Stimulated activated CD4-positive, alpha-beta T cell treated with anti-CD3 and anti-CD28 coated beads, Interleukin-4, amount 100 ng/mL, for 4 hours (primary cell): Measurements from ENCODE around the gene ROM1.
A peak's percentile ranks its signal among the peaks of the same experiment; 100 is the strongest.

Experiments
- DNase-seq, 2 experiments: peaks; one replicate each; pipeline ENCODE4 v3.0.0-alpha.2; 2020

Gene ROM1

GRCh38 chr11:62588966-62589637 lies 24.0 kb upstream of the ROM1 start:
- DNase-seq: no peak

GRCh38 chr11:62591448-62592145 lies 21.5 kb upstream of the ROM1 start, which contains the start of gene TUT1:
Gene TUT1, minus strand, starts transcription at chr11:62591523. Its CDS starts 38 bp downstream, at chr11:62591485.
- DNase-seq: peak; percentile 85 to 96

DNA sequence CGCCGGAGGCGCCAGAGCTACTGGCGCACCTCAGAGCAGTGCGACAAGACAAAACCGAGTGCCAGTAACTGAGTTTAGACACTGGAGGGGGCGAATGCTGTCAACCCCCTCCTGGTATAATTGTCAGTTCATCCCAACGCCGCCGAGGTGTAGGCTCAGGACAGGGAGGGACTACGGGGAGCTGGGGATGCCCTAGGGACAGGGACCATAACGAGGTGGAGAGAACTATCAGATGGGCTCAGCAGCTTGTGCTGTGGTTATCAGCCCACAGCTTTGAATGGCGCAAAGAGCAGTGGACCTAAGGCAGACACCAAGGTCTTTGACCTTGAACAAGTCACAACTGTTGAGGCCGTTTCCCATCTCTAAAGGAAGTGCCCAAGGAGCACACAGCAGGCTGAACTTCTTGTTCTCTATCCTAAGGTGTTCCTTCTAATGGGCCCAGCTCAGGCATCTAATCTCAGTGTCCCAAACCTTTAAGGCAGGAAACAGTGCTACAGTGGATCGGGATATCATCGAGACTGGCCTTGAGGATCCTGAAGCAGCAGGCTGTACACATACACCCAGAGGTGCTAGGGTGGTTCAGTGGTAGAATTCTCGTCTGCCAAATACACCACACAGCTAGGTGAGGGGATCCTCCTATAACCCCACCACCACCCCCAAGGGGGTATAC lies 20.8 kb upstream of the ROM1 start:
- no peak for DNase-seq

DNA sequence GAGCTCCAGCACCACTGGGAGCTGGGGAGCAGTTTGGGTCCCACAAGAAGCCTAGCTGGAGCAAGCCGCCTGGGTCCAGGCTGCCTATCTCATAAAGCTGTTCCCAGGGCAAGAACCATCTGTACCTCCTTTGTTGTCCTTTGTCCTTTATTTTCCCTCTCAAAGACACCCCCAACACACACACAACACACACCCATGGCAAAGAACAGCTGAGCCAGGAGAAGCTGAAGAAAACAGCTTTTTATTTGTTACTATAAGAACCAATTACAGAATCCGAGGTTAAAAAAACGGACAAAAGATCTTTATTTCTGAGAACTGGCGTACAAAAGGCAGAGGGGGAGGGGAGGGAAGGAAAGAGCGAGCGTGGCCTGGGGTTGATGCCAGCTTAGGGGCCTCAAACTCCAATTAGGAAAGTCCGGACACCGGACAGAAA lies 20.1 kb upstream of the ROM1 start:
- DNase-seq: no peak

GRCh38 chr11:62593434-62594044 lies 19.5 kb upstream of the ROM1 start:
- peak; percentile 69 to 76 for DNase-seq

DNA sequence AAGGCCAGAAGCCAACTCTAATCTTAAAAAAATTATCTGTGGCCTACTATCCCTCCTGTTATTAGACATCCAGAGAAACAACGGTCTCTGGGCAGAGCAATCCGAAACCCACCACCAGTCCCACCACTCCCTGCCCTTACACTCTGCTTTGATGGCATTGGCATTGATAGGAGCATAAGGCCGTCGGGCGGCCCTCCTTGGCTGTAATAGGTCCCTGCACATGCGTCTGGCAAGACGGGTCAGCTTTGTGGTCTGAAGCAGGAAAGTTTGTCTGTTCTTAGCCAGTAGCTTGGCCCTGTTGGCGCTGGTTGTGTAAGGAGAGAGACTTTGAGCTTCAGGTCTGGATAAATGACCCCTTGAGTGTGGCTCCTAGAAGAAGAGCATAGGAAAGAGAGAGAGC lies 17.9 kb upstream of the ROM1 start:
- DNase-seq: no peak

- peak; percentile 86 to 97 for DNase-seq
These were observed 13.9 kb upstream of the ROM1 start for GRCh38 chr11:62599069-62599696.

GRCh38 chr11:62599901-62600300 lies 13.2 kb upstream of the ROM1 start:
- no peak for DNase-seq

GRCh38 chr11:62600367-62601121 lies 12.5 kb upstream of the ROM1 start:
- DNase-seq: no peak

GRCh38 chr11:62601122-62601371 lies 12.0 kb upstream of the ROM1 start:
- DNase-seq: peak; percentile 41 to 59

GRCh38 chr11:62601372-62602140 lies 11.5 kb upstream of the ROM1 start, which contains the start of gene MTA2:
Gene MTA2, minus strand, starts transcription at chr11:62601865. Its CDS starts 415 bp downstream, at chr11:62601450.
- peak; percentile 99 for DNase-seq

GRCh38 chr11:62602141-62603071 lies 10.7 kb upstream of the ROM1 start:
- DNase-seq: peak; percentile 22 to 40

DNA sequence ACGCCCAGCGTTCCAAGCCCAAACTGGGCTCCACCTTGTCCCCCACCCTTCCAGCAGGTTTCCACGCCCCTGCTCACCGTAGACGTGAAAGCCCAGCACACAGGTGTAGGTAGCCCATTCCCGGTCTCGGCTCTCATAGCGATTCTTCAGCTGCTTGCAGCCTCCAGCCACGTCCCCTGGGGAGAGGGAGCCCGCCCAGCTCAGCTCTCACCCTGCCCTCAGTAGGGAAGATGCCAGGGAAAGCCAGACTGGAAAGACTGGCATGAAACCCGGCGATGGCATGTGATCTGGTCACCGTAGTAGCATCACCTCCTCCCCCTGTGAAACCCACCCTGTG lies 10.0 kb upstream of the ROM1 start:
- no peak for DNase-seq

DNA sequence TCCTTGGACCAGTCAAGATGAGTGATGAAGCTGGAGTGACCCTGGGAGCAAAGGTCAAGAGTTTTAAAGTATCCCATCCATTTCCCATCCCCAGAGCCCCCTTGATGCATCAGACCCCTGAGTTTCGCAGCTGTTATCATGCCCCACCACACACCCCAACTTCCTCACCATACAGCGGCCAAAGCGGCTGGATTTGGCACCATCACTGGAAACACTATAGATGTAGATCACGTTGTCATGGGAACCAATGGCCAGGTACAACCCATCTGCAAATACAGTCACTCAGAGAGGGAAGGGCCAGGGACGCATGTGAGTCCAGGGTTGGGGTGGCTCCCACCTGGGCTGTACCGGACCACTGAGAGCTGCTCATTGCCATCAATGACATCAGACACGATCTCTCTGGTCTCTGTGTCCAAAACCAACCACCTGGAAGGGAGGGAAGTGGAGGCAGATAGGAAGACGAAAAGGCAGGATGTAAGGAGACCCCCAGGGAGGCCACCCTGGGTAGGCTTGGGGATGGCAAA lies 9.2 kb upstream of the ROM1 start:
- no peak for DNase-seq

- DNase-seq: no peak
These were observed 8.5 kb upstream of the ROM1 start for GRCh38 chr11:62604460-62605120.

DNA sequence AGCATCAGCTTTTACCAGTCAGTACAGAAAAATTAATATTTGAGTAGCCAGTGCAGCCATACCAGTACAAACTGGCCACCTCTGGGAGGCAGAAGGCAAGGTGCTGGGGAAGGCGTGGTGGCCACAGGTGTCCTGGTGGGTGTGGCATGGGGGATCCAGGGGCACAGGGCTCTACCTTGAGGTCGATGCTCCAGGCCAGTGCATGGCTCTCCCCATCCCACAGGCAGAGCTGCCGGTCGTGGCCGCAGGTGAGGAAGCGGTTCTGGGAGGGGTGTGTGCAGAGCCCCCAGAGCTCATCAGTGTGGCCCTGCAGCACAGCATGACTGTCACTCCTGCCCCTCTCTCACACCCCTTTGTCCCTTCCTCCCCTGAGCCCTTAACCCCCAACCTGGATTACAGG lies 7.6 kb upstream of the ROM1 start:
- no peak for DNase-seq

- no peak for DNase-seq
These were observed 7.2 kb upstream of the ROM1 start for GRCh38 chr11:62605902-62606301.

DNA sequence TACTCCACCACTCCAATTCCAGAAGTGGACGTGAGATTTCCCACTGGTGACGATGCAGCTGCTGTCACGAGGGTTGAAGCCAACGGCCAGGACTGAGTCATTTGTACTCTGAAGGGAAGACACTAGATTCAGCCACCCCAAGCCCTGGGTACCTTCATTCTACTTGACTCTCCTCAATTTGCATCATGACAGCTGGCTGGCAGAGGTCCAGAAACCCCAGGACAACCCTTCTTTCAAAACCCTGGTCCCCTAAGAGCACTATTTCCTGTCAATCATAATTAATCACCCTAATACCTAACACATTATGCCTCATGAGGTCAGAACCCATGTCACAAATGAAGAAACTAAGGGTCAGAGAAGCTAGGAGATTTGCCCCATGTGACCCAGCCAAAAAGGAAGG lies 5.3 kb upstream of the ROM1 start:
- DNase-seq: no peak

DNA sequence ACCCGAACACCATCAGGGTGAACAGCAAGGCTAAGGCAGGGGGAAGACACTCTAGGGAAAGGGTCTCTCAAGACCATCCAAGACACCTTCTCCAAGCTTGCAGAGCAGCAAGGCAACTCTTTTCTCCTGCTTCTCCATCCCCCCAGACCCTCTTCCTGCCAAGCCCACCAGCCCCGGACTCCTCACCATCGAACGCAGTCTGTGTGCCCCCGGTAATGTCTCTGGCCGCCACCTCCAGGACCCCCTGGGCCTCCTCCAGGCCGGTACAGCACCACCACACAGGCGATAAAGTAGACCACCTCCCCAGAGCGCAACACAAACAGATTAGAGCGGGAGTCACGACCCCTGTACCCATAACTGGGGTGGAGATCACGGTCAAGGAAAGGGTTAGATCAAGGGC lies 4.3 kb upstream of the ROM1 start:
- no peak for DNase-seq

DNA sequence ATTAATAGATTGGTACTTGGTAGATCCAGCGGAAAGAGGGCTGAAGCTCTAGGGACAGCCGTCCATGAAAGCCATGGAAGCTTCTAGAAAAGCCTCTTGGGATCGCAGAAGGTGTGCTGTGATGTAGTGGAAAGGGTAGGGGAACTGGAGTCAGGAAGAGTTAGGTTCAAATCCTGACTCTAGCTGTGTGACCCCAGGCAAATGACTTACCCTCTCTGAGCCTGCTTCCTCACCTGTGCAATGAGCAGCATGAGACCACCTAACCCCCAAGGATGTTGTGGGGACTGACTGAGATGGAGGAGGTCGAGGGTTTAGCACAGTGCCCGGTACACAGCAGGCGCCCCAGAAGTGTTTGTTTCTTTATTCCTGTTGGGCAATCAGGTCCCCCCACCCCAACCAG lies 2.7 kb upstream of the ROM1 start:
- no peak for DNase-seq
